Coronary artery (tissue), 2 donors: ENCODE data around the gene YAP1.

ENCODE experiments used
- DNase-seq: peaks from one replicate; pipeline ENCODE4 v3.0.0-alpha.2; 2017; ENCODE audit warnings: low spot score
- H3K27ac ChIP-seq, 2 donors: fragments of 200-600 bp; sonication (generic); one replicate each; pipeline ENCODE4 v1.5.1; 2016 to 2019
- H3K4me3 ChIP-seq: fragments of 200-600 bp; sonication (generic); 2 replicates; pipeline ENCODE4 v1.5.1; 2016; ENCODE audit warnings: mild to moderate bottlenecking, moderate library complexity
- CTCF ChIP-seq: fragments of 200-600 bp; sonication (generic); IDR thresholded peaks from one replicate; pipeline ENCODE4 v1.5.1; 2019; ENCODE audit warnings: antibody characterized with exemption

YAP1 gene

GRCh38 chr11:102280245-102280833, 170.1 kb downstream of the YAP1 start:
- Histone ChIP-seq H3K27ac (no peak overlapping the region), H3K4me3 (no peak overlapping the region)

More at GRCh38 chr11:102280245-102280833, 170.1 kb downstream of the YAP1 start:
- TF ChIP-seq CTCF: no peak
- no peak for DNase-seq
